Effector memory CD4-positive, alpha-beta T cell (primary cell): ENCODE results near the gene DNAJB1.

Source experiments
- DNase-seq, 3 donors: peaks; one replicate each; pipeline ENCODE4 v3.0.0-alpha.2; 2020
- H3K27ac ChIP-seq: 2 replicates; pipeline ENCODE4 v1.7.0; 2013; ENCODE audit warnings: mild to moderate bottlenecking, low read length, moderate library complexity; ENCODE audit not compliant: insufficient read depth, poor library complexity, severe bottlenecking
- H3K27me3 ChIP-seq: replicated peaks from 2 replicates; pipeline ENCODE4 v1.7.0; 2013; ENCODE audit warnings: mild to moderate bottlenecking, low read length; ENCODE audit not compliant: insufficient read depth, control insufficient read depth, poor library complexity, severe bottlenecking
- H3K36me3 ChIP-seq: 2 replicates; pipeline ENCODE4 v1.7.0; 2013; ENCODE audit warnings: mild to moderate bottlenecking, low read length, moderate library complexity; ENCODE audit not compliant: control insufficient read depth, insufficient read depth
- H3K4me1 ChIP-seq: 2 replicates; pipeline ENCODE4 v1.7.0; 2013; ENCODE audit warnings: low read length, mild to moderate bottlenecking; ENCODE audit not compliant: control insufficient read depth, insufficient read depth, poor library complexity, severe bottlenecking
- H3K4me3 ChIP-seq: 2 replicates; pipeline ENCODE4 v1.7.0; 2013; ENCODE audit warnings: low read length, low read depth, mild to moderate bottlenecking; ENCODE audit not compliant: insufficient read depth, poor library complexity, severe bottlenecking
- H3K9me3 ChIP-seq: 2 replicates; pipeline ENCODE4 v1.7.0; 2013; ENCODE audit warnings: mild to moderate bottlenecking, low read length, moderate library complexity; ENCODE audit not compliant: control insufficient read depth

DNAJB1 gene

GRCh38 chr19:14473073-14473977 is 44.9 kb downstream of the DNAJB1 start:
- H3K27me3 ChIP-seq, result peaks cover 21% of the 10 kb centered on the region
- H3K4me3 ChIP-seq, result no peak overlapping the region
- no peak overlapping the region for H3K27ac ChIP-seq
- H3K36me3 ChIP-seq, result peaks cover 25% of the 10 kb centered on the region
- no peaks in the 10 kb centered on the region for H3K9me3 ChIP-seq
- DNase-seq, result no peak
- peaks cover 37% of the 10 kb centered on the region for H3K4me1 ChIP-seq

GRCh38 chr19:14472202-14472938 is 45.8 kb downstream of the DNAJB1 start:
- peaks cover 37% of the 10 kb centered on the region for H3K4me1 ChIP-seq
- H3K4me3 ChIP-seq, result peak overlapping the region; percentile 52
- peaks cover 21% of the 10 kb centered on the region for H3K27me3 ChIP-seq
- H3K27ac ChIP-seq, result no peak overlapping the region
- H3K36me3 ChIP-seq, result peaks cover 26% of the 10 kb centered on the region
- H3K9me3 ChIP-seq, result no peaks in the 10 kb centered on the region
- peak; percentile 53 to 71 (median 64) for DNase-seq

- no peak for DNase-seq
- Histone ChIP-seq H3K4me1 (peaks cover 37% of the 10 kb centered on the region), H3K27me3 (peaks cover 21% of the 10 kb centered on the region), H3K27ac (no peak overlapping the region), H3K9me3 (no peaks in the 10 kb centered on the region), H3K4me3 (no peak overlapping the region), H3K36me3 (peaks cover 33% of the 10 kb centered on the region)
Measured at GRCh38 chr19:14471436-14472187, 46.6 kb downstream of the DNAJB1 start.

- no peak for DNase-seq
- peaks cover 27% of the 10 kb centered on the region for H3K4me1 ChIP-seq
- no peaks in the 10 kb centered on the region for H3K9me3 ChIP-seq
- peaks cover 39% of the 10 kb centered on the region for H3K36me3 ChIP-seq
- no peak overlapping the region for H3K4me3 ChIP-seq
- H3K27ac ChIP-seq, result no peak overlapping the region
- H3K27me3 ChIP-seq, result peaks cover 21% of the 10 kb centered on the region
Measured at GRCh38 chr19:14470031-14470876, 47.9 kb downstream of the DNAJB1 start.

- Histone ChIP-seq H3K27ac (no peak overlapping the region), H3K9me3 (no peaks in the 10 kb centered on the region), H3K4me3 (no peak overlapping the region), H3K4me1 (peaks cover 11% of the 10 kb centered on the region), H3K36me3 (peaks cover 59% of the 10 kb centered on the region), H3K27me3 (peaks cover 5% of the 10 kb centered on the region)
- no peak for DNase-seq
Measured at GRCh38 chr19:14467816-14468215, 50.4 kb downstream of the DNAJB1 start.

GRCh38 chr19:14467391-14467790 is 50.8 kb downstream of the DNAJB1 start:
- H3K27ac ChIP-seq, result no peak overlapping the region
- H3K36me3 ChIP-seq, result peaks cover 63% of the 10 kb centered on the region
- peaks cover 7% of the 10 kb centered on the region for H3K4me1 ChIP-seq
- H3K9me3 ChIP-seq, result no peaks in the 10 kb centered on the region
- peaks cover 1% of the 10 kb centered on the region for H3K27me3 ChIP-seq
- no peak overlapping the region for H3K4me3 ChIP-seq
- DNase-seq, result no peak
